RWPE2 (cell line): ENCODE measurements around the gene MFSD6.

Experiments used
- ATAC-seq: fragments of 200-7000 bp; cut with Tn5 transposase; 3 replicates; pipeline ENCODE4 v1.9.1; 2021; ENCODE audit warnings: low read depth
- DNase-seq: peaks from one replicate; pipeline ENCODE4 v3.0.0-alpha.2; 2020; ENCODE audit warnings: low spot score
- H3K27ac ChIP-seq: fragments of 450-650 bp; 2 replicates; pipeline ENCODE4 v1.5.1; 2017; ENCODE audit warnings: mild to moderate bottlenecking; ENCODE audit not compliant: poor library complexity, severe bottlenecking
- H3K27me3 ChIP-seq: fragments of 250-450 bp; sonication (Bioruptor Pico); 2 replicates; pipeline ENCODE4 v1.5.1; 2021; ENCODE audit warnings: mild to moderate bottlenecking, moderate library complexity; ENCODE audit not compliant: insufficient read depth, poor library complexity, severe bottlenecking
- H3K36me3 ChIP-seq: fragments of 250-450 bp; sonication (Bioruptor Pico); 2 replicates; pipeline ENCODE4 v1.5.1; 2020; ENCODE audit warnings: low read depth, mild to moderate bottlenecking, moderate library complexity
- H3K4me1 ChIP-seq: fragments of 250-450 bp; sonication (Bioruptor Pico); 2 replicates; pipeline ENCODE4 v1.5.1; 2021; ENCODE audit warnings: mild to moderate bottlenecking, moderate library complexity; ENCODE audit not compliant: insufficient read depth, poor library complexity, severe bottlenecking
- H3K4me3 ChIP-seq: fragments of 250-450 bp; sonication (Bioruptor Pico); 2 replicates; pipeline ENCODE4 v1.5.1; 2021; ENCODE audit warnings: mild to moderate bottlenecking, moderate library complexity; ENCODE audit not compliant: severe bottlenecking
- H3K9me3 ChIP-seq: fragments of 250-450 bp; sonication (Bioruptor Pico); 2 replicates; pipeline ENCODE4 v1.5.1; 2021; ENCODE audit warnings: mild to moderate bottlenecking, moderate library complexity; ENCODE audit not compliant: severe bottlenecking
- CTCF ChIP-seq: fragments of 450-650 bp; IDR thresholded peaks from one replicate; pipeline ENCODE4 v1.5.1; 2017; ENCODE audit warnings: mild to moderate bottlenecking, moderate library complexity; ENCODE audit not compliant: poor library complexity, severe bottlenecking

The MFSD6 gene

GRCh38 chr2:190380962-190381412, 27.2 kb upstream of the MFSD6 start:
- no peaks in the 10 kb centered on the region for H3K4me1 ChIP-seq
- DNase-seq: no peak
- no peak for TF ChIP-seq CTCF
- no peak overlapping the region for H3K27ac ChIP-seq
- no peak for ATAC-seq
- no peak overlapping the region for H3K4me3 ChIP-seq
- no peaks in the 10 kb centered on the region for H3K9me3 ChIP-seq
- no peaks in the 10 kb centered on the region for H3K36me3 ChIP-seq
- H3K27me3 ChIP-seq: no peaks in the 10 kb centered on the region

- TF ChIP-seq CTCF: peak; percentile 80
- H3K36me3 ChIP-seq: no peaks in the 10 kb centered on the region
- H3K9me3 ChIP-seq: no peaks in the 10 kb centered on the region
- no peak overlapping the region for H3K4me3 ChIP-seq
- DNase-seq (no peak), ATAC-seq (peak; percentile 77)
- no peaks in the 10 kb centered on the region for H3K27me3 ChIP-seq
- no peak overlapping the region for H3K27ac ChIP-seq
- H3K4me1 ChIP-seq: no peaks in the 10 kb centered on the region
Observed at GRCh38 chr2:190382851-190383250, 25.3 kb upstream of the MFSD6 start.

DNA sequence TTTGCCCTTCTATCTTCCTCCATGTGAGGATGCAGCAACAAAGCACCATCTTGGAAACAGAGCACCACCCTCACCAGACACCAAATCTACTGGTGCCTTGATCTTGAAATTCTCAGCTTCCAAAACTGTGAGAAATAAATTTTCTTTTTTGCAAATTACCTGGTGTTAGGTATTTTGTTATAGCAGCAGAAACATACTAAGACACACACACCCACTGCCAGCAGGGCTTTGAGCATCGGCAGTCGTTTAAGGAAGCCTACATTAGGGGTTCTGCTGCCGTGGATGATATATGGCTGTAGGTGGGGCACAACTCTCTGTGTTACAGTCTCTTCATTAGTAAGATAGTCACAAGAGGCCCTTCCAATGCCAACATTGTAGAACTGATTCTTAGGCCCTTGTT, 20.7 kb upstream of the MFSD6 start:
- H3K9me3 ChIP-seq: no peaks in the 10 kb centered on the region
- H3K27ac ChIP-seq: no peak overlapping the region
- no peaks in the 10 kb centered on the region for H3K27me3 ChIP-seq
- ATAC-seq (no peak), DNase-seq (no peak)
- no peak for TF ChIP-seq CTCF
- H3K4me3 ChIP-seq: no peak overlapping the region
- H3K4me1 ChIP-seq: no peaks in the 10 kb centered on the region
- no peaks in the 10 kb centered on the region for H3K36me3 ChIP-seq

GRCh38 chr2:190396271-190396670, 11.9 kb upstream of the MFSD6 start:
- Histone ChIP-seq H3K4me1 (no peaks in the 10 kb centered on the region), H3K4me3 (no peak overlapping the region), H3K27me3 (no peaks in the 10 kb centered on the region), H3K36me3 (no peaks in the 10 kb centered on the region), H3K27ac (no peak overlapping the region), H3K9me3 (no peaks in the 10 kb centered on the region)
- DNase-seq (no peak), ATAC-seq (no peak)
- TF ChIP-seq CTCF: no peak

DNA sequence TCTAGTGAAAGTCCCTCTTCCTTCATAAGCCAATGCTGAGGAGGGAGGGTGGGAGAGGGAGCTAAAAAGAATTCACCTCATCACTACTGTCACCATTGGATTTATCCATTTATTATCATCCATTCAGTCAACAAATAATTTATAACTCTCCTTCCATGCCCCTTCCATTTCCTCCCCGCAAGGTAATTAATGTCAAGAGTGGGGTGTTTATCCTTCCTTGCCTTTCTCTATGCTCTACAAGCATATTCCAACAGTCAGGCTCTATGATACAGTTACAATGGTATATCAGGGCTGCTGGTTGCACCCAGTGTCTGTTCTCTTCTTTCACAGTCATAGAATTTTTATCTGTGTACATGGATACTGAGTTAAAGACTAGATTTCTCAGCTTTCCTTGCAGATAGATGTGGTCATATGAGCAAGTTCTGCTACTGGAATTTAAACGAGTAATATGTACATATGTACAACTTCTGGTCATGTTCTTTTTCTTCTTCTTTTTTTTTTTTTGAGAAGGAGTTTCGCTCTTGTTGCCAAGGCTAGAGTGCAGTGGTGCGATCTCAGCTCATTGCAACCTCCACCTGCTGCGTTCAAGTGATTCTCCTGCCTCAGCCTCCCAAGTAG, 5.1 kb upstream of the MFSD6 start:
- Histone ChIP-seq H3K4me3 (no peak overlapping the region), H3K36me3 (no peaks in the 10 kb centered on the region), H3K27ac (no peak overlapping the region), H3K27me3 (no peaks in the 10 kb centered on the region), H3K4me1 (peaks cover 4% of the 10 kb centered on the region), H3K9me3 (no peaks in the 10 kb centered on the region)
- ATAC-seq: no peak
- no peak for TF ChIP-seq CTCF
- DNase-seq: no peak
